H1 (cell line): ENCODE data around the gene ALDOC.

ENCODE experiments used
- CHD1 ChIP-seq: IDR thresholded peaks from 2 replicates; pipeline ENCODE4 v1.6.1; 2012; ENCODE audit warnings: low read depth, low read length, improper control_type of control experiment
- HDAC6 ChIP-seq: IDR thresholded peaks from one replicate; pipeline ENCODE4 v1.7.1; 2012; ENCODE audit warnings: low read depth, mild to moderate bottlenecking, inconsistent platforms, low read length, moderate library complexity
- KDM5A ChIP-seq: fragments of 200-600 bp; IDR thresholded peaks from 2 replicates; pipeline ENCODE4 v1.7.1; 2012; ENCODE audit warnings: mild to moderate bottlenecking, low read length, inconsistent platforms, mixed read lengths

- TF ChIP-seq HDAC6 (no peak), CHD1 (no peak), KDM5A (no peak)
Observed at GRCh38 chr17:28530926-28531325, 45.8 kb downstream of the ALDOC start.
